Tibial nerve (tissue), 3 donors: Measurements from ENCODE around the gene SUSD3.

Experiments
- CTCF ChIP-seq, 5 experiments: fragments of 200-600 bp in 3 of 5; fragments of 450-650 bp in 2 of 5; sonication (generic) in 3 of 5; IDR thresholded peaks; one replicate each; pipeline ENCODE4 v1.5.1; 2016 to 2019; ENCODE audit warnings: antibody characterized with exemption in 5 of 5, mild to moderate bottlenecking in 3 of 5, moderate library complexity in 2 of 5
- POLR2A ChIP-seq, 2 donors: fragments of 450-650 bp; IDR thresholded peaks; one replicate each; pipeline ENCODE4 v1.6.1; 2017; ENCODE audit warnings: antibody characterized with exemption in 2 of 2, mild to moderate bottlenecking in 2 of 2, moderate library complexity in 2 of 2

- no peak for TF ChIP-seq POLR2A (IDR thresholded peaks at IDR 0.05)
- no peak for TF ChIP-seq CTCF (IDR thresholded peaks at IDR 0.05)
These were observed 68.4 kb downstream of the SUSD3 start for GRCh38 chr9:93126825-93127368.
